ENCODE measurements around the gene GCHFR.

The GCHFR gene

DNA sequence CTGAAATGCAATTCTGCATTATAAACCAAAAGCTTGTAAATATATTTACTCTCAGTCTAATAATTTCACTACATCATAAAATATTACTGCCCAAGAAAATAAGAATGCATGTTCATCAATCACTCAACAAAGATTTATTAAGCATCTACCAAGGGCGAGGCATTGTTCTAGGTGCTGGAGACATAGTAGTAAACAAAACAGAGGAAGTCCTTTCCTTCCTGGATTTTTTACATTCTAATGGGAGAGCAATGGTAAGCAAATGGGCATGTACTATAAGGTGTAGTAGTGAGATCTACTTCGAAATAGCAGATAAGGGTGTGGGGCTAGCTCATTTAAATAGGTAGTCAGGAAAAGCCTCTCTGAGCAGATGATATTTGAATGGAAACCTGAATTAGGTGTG, 32.2 kb downstream of the GCHFR start:
- Histone ChIP-seq H3K4me1 (ENCODE audit: insufficient read depth, poor library complexity, severe bottlenecking) (peaks cover 43% of the 10 kb centered on the region), H3K9me3 (ENCODE audit: severe bottlenecking) (no peaks in the 10 kb centered on the region), H3K27me3 (ENCODE audit: insufficient read depth, poor library complexity, severe bottlenecking) (no peaks in the 10 kb centered on the region), H3K4me3 (ENCODE audit: severe bottlenecking) (no peak overlapping the region), H3K27ac (ENCODE audit: poor library complexity, severe bottlenecking) (peak overlapping the region; percentile 29), H3K36me3 (ENCODE audit: low read depth) (peaks cover 38% of the 10 kb centered on the region)
- DNase-seq (ENCODE audit: low spot score) (no peak), ATAC-seq (ENCODE audit: low read depth) (no peak)
- no peak for TF ChIP-seq CTCF (IDR thresholded peaks at IDR 0.05; ENCODE audit: poor library complexity, severe bottlenecking)

DNA sequence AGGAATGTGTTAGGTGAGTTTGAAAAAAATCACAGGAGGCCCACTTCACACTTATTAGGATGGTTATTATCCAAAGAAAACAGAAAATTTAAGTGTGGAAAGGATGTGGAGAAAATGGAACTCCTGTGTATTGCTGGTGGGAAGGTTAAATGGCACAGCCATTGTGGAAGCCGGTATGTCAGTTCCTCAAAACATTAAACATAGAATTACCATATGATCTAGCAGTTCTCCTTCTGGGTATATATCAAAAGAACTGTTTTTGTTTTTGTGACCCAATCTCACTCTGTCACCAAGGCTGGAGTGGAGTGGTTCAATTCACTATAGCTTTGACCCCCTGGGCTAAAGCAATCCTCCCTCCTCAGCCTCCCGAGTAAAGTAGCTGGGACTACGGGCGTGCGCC, 32.6 kb downstream of the GCHFR start:
- H3K27me3 ChIP-seq (ENCODE audit: insufficient read depth, poor library complexity, severe bottlenecking): no peaks in the 10 kb centered on the region
- H3K4me1 ChIP-seq (ENCODE audit: insufficient read depth, poor library complexity, severe bottlenecking): peaks cover 41% of the 10 kb centered on the region
- peaks cover 36% of the 10 kb centered on the region for H3K36me3 ChIP-seq (ENCODE audit: low read depth)
- no peaks in the 10 kb centered on the region for H3K9me3 ChIP-seq (ENCODE audit: severe bottlenecking)
- no peak for DNase-seq (ENCODE audit: low spot score)
- H3K4me3 ChIP-seq (ENCODE audit: severe bottlenecking): no peak overlapping the region
- TF ChIP-seq CTCF (IDR thresholded peaks at IDR 0.05; ENCODE audit: poor library complexity, severe bottlenecking): no peak
- peak overlapping the region; percentile 29 for H3K27ac ChIP-seq (ENCODE audit: poor library complexity, severe bottlenecking)
- no peak for ATAC-seq (ENCODE audit: low read depth)

GRCh38 chr15:40799523-40799922, 35.7 kb downstream of the GCHFR start:
- no peak for DNase-seq (ENCODE audit: low spot score)
- peaks cover 23% of the 10 kb centered on the region for H3K4me1 ChIP-seq (ENCODE audit: insufficient read depth, poor library complexity, severe bottlenecking)
- no peak overlapping the region for H3K4me3 ChIP-seq (ENCODE audit: severe bottlenecking)
- TF ChIP-seq CTCF (IDR thresholded peaks at IDR 0.05; ENCODE audit: poor library complexity, severe bottlenecking): no peak
- no peaks in the 10 kb centered on the region for H3K9me3 ChIP-seq (ENCODE audit: severe bottlenecking)
- no peaks in the 10 kb centered on the region for H3K27me3 ChIP-seq (ENCODE audit: insufficient read depth, poor library complexity, severe bottlenecking)
- no peak; the same call in 2 of the 3 replicates for ATAC-seq (ENCODE audit: low read depth)
- peaks cover 27% of the 10 kb centered on the region for H3K36me3 ChIP-seq (ENCODE audit: low read depth)
- peak overlapping the region; percentile 24 for H3K27ac ChIP-seq (ENCODE audit: poor library complexity, severe bottlenecking)

- H3K36me3 ChIP-seq (ENCODE audit: low read depth): peaks cover 24% of the 10 kb centered on the region
- no peak for TF ChIP-seq CTCF (IDR thresholded peaks at IDR 0.05; ENCODE audit: poor library complexity, severe bottlenecking)
- peaks cover 8% of the 10 kb centered on the region for H3K4me1 ChIP-seq (ENCODE audit: insufficient read depth, poor library complexity, severe bottlenecking)
- ATAC-seq (ENCODE audit: low read depth): no peak
- H3K27me3 ChIP-seq (ENCODE audit: insufficient read depth, poor library complexity, severe bottlenecking): no peaks in the 10 kb centered on the region
- H3K4me3 ChIP-seq (ENCODE audit: severe bottlenecking): no peak overlapping the region
- H3K9me3 ChIP-seq (ENCODE audit: severe bottlenecking): no peaks in the 10 kb centered on the region
- DNase-seq (ENCODE audit: low spot score): no peak
- H3K27ac ChIP-seq (ENCODE audit: poor library complexity, severe bottlenecking): no peak overlapping the region
Measured at GRCh38 chr15:40803076-40803475, 39.2 kb downstream of the GCHFR start.

GRCh38 chr15:40803688-40804087, 39.8 kb downstream of the GCHFR start:
- DNase-seq (ENCODE audit: low spot score) (no peak), ATAC-seq (ENCODE audit: low read depth) (no peak)
- peaks cover 19% of the 10 kb centered on the region for H3K36me3 ChIP-seq (ENCODE audit: low read depth)
- no peak overlapping the region for H3K4me3 ChIP-seq (ENCODE audit: severe bottlenecking)
- TF ChIP-seq CTCF (IDR thresholded peaks at IDR 0.05; ENCODE audit: poor library complexity, severe bottlenecking): peak; percentile 10
- no peaks in the 10 kb centered on the region for H3K9me3 ChIP-seq (ENCODE audit: severe bottlenecking)
- H3K27me3 ChIP-seq (ENCODE audit: insufficient read depth, poor library complexity, severe bottlenecking): no peaks in the 10 kb centered on the region
- peaks cover 6% of the 10 kb centered on the region for H3K4me1 ChIP-seq (ENCODE audit: insufficient read depth, poor library complexity, severe bottlenecking)
- no peak overlapping the region for H3K27ac ChIP-seq (ENCODE audit: poor library complexity, severe bottlenecking)

Data from RWPE2 (cell line).